Astrocyte (in vitro differentiated cells and primary cell): Measurements from ENCODE around the gene STK24.

ENCODE experiments used
- EZH2 ChIP-seq: IDR thresholded peaks from 2 replicates; pipeline ENCODE4 v1.6.1; 2012; ENCODE audit warnings: mild to moderate bottlenecking, low read length, inconsistent platforms; ENCODE audit not compliant: insufficient read depth
- TF ChIP-seq, protein P1 (sequence below): IDR thresholded peaks from 2 replicates; pipeline ENCODE4 v1.5.1; 2011; ENCODE audit warnings: low read depth, mild to moderate bottlenecking, inconsistent platforms, low read length, moderate library complexity; ENCODE audit not compliant: insufficient read depth

DNA sequence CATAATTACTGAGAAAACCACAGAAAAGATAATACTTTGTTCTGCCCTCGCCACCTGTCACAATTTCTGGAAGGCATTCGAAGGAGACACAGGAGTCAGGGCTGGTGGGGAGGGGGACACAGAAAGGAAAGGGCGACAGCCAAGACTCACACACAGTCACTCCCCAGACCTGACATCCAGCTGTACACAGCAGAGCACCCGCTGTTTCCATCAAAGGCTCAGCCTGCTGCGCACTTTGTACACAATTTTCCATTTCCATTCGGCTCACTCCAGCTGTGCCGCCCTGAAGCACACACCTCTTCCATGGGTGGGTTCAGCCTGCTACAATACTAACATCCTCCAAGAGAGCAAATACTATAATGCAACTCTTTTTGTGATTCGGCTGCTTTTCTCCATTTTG lies 38.0 kb downstream of the STK24 start:
- TF ChIP-seq, protein P1, sequence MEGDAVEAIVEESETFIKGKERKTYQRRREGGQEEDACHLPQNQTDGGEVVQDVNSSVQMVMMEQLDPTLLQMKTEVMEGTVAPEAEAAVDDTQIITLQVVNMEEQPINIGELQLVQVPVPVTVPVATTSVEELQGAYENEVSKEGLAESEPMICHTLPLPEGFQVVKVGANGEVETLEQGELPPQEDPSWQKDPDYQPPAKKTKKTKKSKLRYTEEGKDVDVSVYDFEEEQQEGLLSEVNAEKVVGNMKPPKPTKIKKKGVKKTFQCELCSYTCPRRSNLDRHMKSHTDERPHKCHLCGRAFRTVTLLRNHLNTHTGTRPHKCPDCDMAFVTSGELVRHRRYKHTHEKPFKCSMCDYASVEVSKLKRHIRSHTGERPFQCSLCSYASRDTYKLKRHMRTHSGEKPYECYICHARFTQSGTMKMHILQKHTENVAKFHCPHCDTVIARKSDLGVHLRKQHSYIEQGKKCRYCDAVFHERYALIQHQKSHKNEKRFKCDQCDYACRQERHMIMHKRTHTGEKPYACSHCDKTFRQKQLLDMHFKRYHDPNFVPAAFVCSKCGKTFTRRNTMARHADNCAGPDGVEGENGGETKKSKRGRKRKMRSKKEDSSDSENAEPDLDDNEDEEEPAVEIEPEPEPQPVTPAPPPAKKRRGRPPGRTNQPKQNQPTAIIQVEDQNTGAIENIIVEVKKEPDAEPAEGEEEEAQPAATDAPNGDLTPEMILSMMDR, result no peak
- no peak for TF ChIP-seq EZH2
